Smooth muscle cell of the brain vasculature (primary cell): Measurements from ENCODE around the gene ANKMY1.

Experiments used
- DNase-seq: peaks from one replicate; pipeline ENCODE4 v3.0.0-alpha.2; 2012; ENCODE audit warnings: low read depth, low spot score

ANKMY1 gene

GRCh38 chr2:240448387-240449274, 109.2 kb downstream of the ANKMY1 start:
- no peak for DNase-seq

- DNase-seq = no peak
Observed at GRCh38 chr2:240447934-240448333, 109.9 kb downstream of the ANKMY1 start.

GRCh38 chr2:240447331-240447730, 110.5 kb downstream of the ANKMY1 start:
- DNase-seq = no peak

GRCh38 chr2:240446664-240447175, 111.1 kb downstream of the ANKMY1 start:
- DNase-seq = no peak

- DNase-seq = no peak
Observed at GRCh38 chr2:240445961-240446663, 111.7 kb downstream of the ANKMY1 start.

- DNase-seq = no peak
Observed at GRCh38 chr2:240444464-240444863, 113.3 kb downstream of the ANKMY1 start.

GRCh38 chr2:240443891-240444301, 113.9 kb downstream of the ANKMY1 start:
- no peak for DNase-seq

- DNase-seq = no peak
Observed at GRCh38 chr2:240442891-240443715, 114.7 kb downstream of the ANKMY1 start.

- DNase-seq = no peak
Observed at GRCh38 chr2:240441993-240442411, 115.8 kb downstream of the ANKMY1 start.

GRCh38 chr2:240441326-240441992, 116.3 kb downstream of the ANKMY1 start:
- no peak for DNase-seq

GRCh38 chr2:240440704-240441320, 117.0 kb downstream of the ANKMY1 start:
- no peak for DNase-seq

GRCh38 chr2:240440251-240440650, 117.5 kb downstream of the ANKMY1 start:
- DNase-seq = no peak

GRCh38 chr2:240439698-240440151, 118.1 kb downstream of the ANKMY1 start:
- no peak for DNase-seq

- no peak for DNase-seq
Observed at GRCh38 chr2:240438810-240439697, 118.7 kb downstream of the ANKMY1 start.

GRCh38 chr2:240437861-240438809, 119.7 kb downstream of the ANKMY1 start:
- no peak for DNase-seq

- no peak for DNase-seq
Observed at GRCh38 chr2:240437551-240437860, 120.3 kb downstream of the ANKMY1 start.

- no peak for DNase-seq
Observed at GRCh38 chr2:240436683-240437550, 120.9 kb downstream of the ANKMY1 start.
